Measurements from ENCODE around the gene TENT4A.

GRCh38 chr5:6765612-6766525 is 52.6 kb downstream of the TENT4A start:
- TF ChIP-seq EP300 (IDR thresholded peaks at IDR 0.05; ENCODE audit: low read depth): no peak
- TF ChIP-seq, protein P1, sequence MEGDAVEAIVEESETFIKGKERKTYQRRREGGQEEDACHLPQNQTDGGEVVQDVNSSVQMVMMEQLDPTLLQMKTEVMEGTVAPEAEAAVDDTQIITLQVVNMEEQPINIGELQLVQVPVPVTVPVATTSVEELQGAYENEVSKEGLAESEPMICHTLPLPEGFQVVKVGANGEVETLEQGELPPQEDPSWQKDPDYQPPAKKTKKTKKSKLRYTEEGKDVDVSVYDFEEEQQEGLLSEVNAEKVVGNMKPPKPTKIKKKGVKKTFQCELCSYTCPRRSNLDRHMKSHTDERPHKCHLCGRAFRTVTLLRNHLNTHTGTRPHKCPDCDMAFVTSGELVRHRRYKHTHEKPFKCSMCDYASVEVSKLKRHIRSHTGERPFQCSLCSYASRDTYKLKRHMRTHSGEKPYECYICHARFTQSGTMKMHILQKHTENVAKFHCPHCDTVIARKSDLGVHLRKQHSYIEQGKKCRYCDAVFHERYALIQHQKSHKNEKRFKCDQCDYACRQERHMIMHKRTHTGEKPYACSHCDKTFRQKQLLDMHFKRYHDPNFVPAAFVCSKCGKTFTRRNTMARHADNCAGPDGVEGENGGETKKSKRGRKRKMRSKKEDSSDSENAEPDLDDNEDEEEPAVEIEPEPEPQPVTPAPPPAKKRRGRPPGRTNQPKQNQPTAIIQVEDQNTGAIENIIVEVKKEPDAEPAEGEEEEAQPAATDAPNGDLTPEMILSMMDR (IDR thresholded peaks at IDR 0.05): peak; percentile 77 to 86 (median 83)
